Spleen (tissue), 11 donors: Measurements from ENCODE around the gene SLC35F3. TPM values are rescaled to one million over a fixed set of nuclear protein-coding genes. Genes with fewer than 3 reads are reported as not detected.

Experiments
- DNase-seq: peaks from one replicate; pipeline ENCODE4 v3.0.0-alpha.2; 2020
- H3K27ac ChIP-seq, 8 donors: fragments of 200-600 bp; sonication (generic) in 7 of 8; 1 replicate in 4 of 8; 2 replicates in 4 of 8; pipeline versions ENCODE4 v1.5.0 to v1.8.0; 2016 to 2021; ENCODE audit warnings: inconsistent platforms in 4 of 8, mild to moderate bottlenecking in 4 of 8, moderate library complexity in 1 of 8
- H3K27me3 ChIP-seq, 7 donors: fragments of 200-600 bp; sonication (generic) in 6 of 7; replicated peaks in 1 of 7; 1 replicate in 4 of 7; 2 replicates in 3 of 7; pipeline versions ENCODE4 v1.5.0 to v1.8.0; 2016 to 2021; ENCODE audit warnings: inconsistent platforms in 3 of 7, mild to moderate bottlenecking in 1 of 7
- H3K36me3 ChIP-seq, 6 donors: fragments of 200-600 bp; sonication (generic) in 5 of 6; 1 replicate in 4 of 6; 2 replicates in 2 of 6; pipeline versions ENCODE4 v1.5.0 to v1.8.0; 2016 to 2021; ENCODE audit warnings: inconsistent platforms in 2 of 6
- H3K4me1 ChIP-seq, 6 donors: fragments of 200-600 bp; sonication (generic) in 5 of 6; 1 replicate in 3 of 6; 2 replicates in 3 of 6; pipeline versions ENCODE4 v1.5.0 to v1.8.0; 2016 to 2021; ENCODE audit warnings: inconsistent platforms in 3 of 6
- H3K4me3 ChIP-seq, 8 donors: fragments of 200-600 bp; sonication (generic) in 7 of 8; 1 replicate in 4 of 8; 2 replicates in 4 of 8; pipeline versions ENCODE4 v1.5.0 to v1.8.0; 2016 to 2021; ENCODE audit warnings: inconsistent platforms in 4 of 8, mild to moderate bottlenecking in 4 of 8, moderate library complexity in 2 of 8
- H3K9me3 ChIP-seq, 8 donors: fragments of 200-600 bp; sonication (generic) in 7 of 8; 1 replicate in 4 of 8; 2 replicates in 4 of 8; pipeline versions ENCODE4 v1.5.0 to v1.8.0; 2016 to 2021; ENCODE audit warnings: inconsistent platforms in 4 of 8
- CTCF ChIP-seq, 11 experiments: fragments of 200-600 bp in 7 of 11; fragments of 450-650 bp in 4 of 11; sonication (generic) in 4 of 11; IDR thresholded peaks in 8 of 11; conservative IDR thresholded peaks in 3 of 11; 1 replicate in 7 of 11; 2 replicates in 4 of 11; pipeline versions ENCODE4 v1.4.0 to v1.8.0; 2016 to 2021; ENCODE audit warnings: antibody characterized with exemption in 11 of 11, inconsistent platforms in 4 of 11, mild to moderate bottlenecking in 1 of 11
- POLR2A ChIP-seq, 3 donors: fragments of 450-650 bp; IDR thresholded peaks; one replicate each; pipeline ENCODE4 v1.5.1; 2017; ENCODE audit warnings: antibody characterized with exemption in 3 of 3, mild to moderate bottlenecking in 1 of 3
- POLR2AphosphoS5 ChIP-seq, 3 donors: sonication (generic); formaldehyde crosslinking; IDR thresholded peaks; one replicate each; pipeline ENCODE4 v1.5.1; 2017; ENCODE audit warnings: antibody characterized with exemption in 3 of 3
- WGBS, 5 donors: extraction: QIAGEN DNeasy Blood & Tissue Kit in 3 of 5; methylation state at CpG; one replicate each; pipeline versions ENCODE4 v1.1.5 to v1.1.7; 2013 to 2018; 5-methylcytosine and 5-hydroxymethylcytosine counted together
- intact Hi-C: fragments of 100-400 bp; cut with DNase I; formaldehyde crosslinking; loops from one replicate; pipeline ENCODE4 v1.15.0; 2023; ENCODE audit warnings: low total_unique reads
- polyA plus RNA-seq, 3 donors: library from polyadenylated mRNA; stranded (reverse); fragments of 200-250 nt; gene quantifications; one replicate each; pipeline ENCODE4 v1.2.1, GENCODE V29; 2013
- total RNA-seq, 7 donors: library from RNA; depleted of rRNA in 3 of 7; stranded (reverse); fragments of >200 nt in 3 of 7; fragmentation: NEBNext Ultra II Directional in 4 of 7; extraction: Animal tissue kit (Norgen Biotek cat#: 25700) in 4 of 7; gene quantifications; one replicate each; pipeline versions ENCODE4 v1.1.0 to v1.2.1, GENCODE V29; 2016 to 2021
- donor health status: healthy with polysubstance abuse.
- donor health status: DM: no; HTN: no; CAD: no; lungs with moderate emphysema.
- donor health status: DM: no; HTN: no; CAD: no.
- donor health status: Bipolar disorder and iron deficiency.
- donor health status: healthy.
- donor health status: DM: no; HTN: no; CAD: no.
- donor health status: DM: yes; HTN: yes; CAD: no.

The SLC35F3 gene
- total and polyA plus RNA-seq, 10 donors = 0.03 to 0.44 (median 0.11) TPM; not detected in 5

- 44 to 74% (median 62%) methylated on average over 3 of the region's 3 CpGs for WGBS, 5 donors
- TF ChIP-seq POLR2A (IDR thresholded peaks at IDR 0.05) = no peak
- no peak for TF ChIP-seq POLR2AphosphoS5 (IDR thresholded peaks at IDR 0.05)
- no peak for TF ChIP-seq CTCF (IDR thresholded peaks at IDR 0.05 in 8 of 11, conservative IDR thresholded peaks at IDR 0.05 in 3 of 11)
- Histone ChIP-seq H3K9me3 (peaks cover 0 to 6% (median 0%) of the 10 kb centered on the region in 8 donors), H3K36me3 (no peaks in the 10 kb centered on the region), H3K4me3 (no peak overlapping the region), H3K4me1 (peaks cover 0 to 11% (median 2%) of the 10 kb centered on the region in 6 donors), H3K27me3 (peaks cover 0 to 39% (median 26%) of the 10 kb centered on the region in 7 donors), H3K27ac (no peak overlapping the region)
- DNase-seq = no peak
- intact Hi-C loops = no loop called here
Observed at GRCh38 chr1:233901495-233901894, 3.0 kb upstream of the SLC35F3 start.

DNA sequence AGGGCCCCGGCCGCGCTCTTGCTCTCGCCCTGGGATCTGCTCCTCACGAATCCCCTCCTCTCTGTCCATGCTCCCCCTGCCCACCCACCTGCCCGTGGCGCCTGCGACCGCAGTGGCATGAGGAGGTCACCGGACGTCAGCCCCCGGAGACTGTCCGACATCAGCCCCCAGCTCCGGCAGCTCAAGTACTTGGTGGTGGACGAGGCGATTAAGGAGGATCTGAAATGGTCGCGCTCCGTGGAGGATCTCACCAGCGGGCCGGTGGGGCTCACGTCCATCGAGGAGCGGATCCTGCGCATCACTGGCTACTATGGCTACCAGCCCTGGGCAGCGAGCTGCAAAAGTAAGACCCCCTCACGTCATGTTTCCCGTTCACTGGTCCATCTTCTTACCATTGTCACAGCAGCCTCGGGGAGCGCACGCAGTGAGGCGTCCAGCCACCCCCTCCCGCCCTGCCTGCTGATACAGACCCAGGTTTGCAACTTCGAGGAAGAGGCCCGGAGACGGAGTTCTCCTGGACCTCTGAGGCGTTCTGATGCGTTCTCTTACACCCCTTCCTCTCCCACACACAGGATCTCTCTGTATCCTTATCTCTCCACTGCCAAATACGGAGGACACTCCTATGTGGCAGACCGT lies 1.1 kb downstream of the SLC35F3 start:
- H3K27ac ChIP-seq = no peak overlapping the region
- H3K36me3 ChIP-seq = no peaks in the 10 kb centered on the region
- DNase-seq = no peak
- no peak overlapping the region for H3K4me3 ChIP-seq
- WGBS, 5 donors = 8 to 15% (median 9%) methylated on average over 23 to 40 of the region's 40 CpGs
- peaks cover 0 to 67% (median 32%) of the 10 kb centered on the region in 7 donors for H3K27me3 ChIP-seq
- peaks cover 0 to 11% (median 2%) of the 10 kb centered on the region in 6 donors for H3K4me1 ChIP-seq
- TF ChIP-seq POLR2AphosphoS5 (IDR thresholded peaks at IDR 0.05) (no peak), POLR2A (IDR thresholded peaks at IDR 0.05) (no peak), CTCF (IDR thresholded peaks at IDR 0.05 in 8 of 11, conservative IDR thresholded peaks at IDR 0.05 in 3 of 11) (no peak)
- no peaks in the 10 kb centered on the region for H3K9me3 ChIP-seq
- intact Hi-C loops = no loop called here

GRCh38 chr1:233907151-233907550 lies 2.7 kb downstream of the SLC35F3 start:
- Histone ChIP-seq H3K9me3 (no peaks in the 10 kb centered on the region), H3K27ac (no peak overlapping the region), H3K4me1 (peaks cover 0 to 11% (median 2%) of the 10 kb centered on the region in 6 donors), H3K36me3 (no peaks in the 10 kb centered on the region), H3K27me3 (peaks cover 0 to 73% (median 32%) of the 10 kb centered on the region in 7 donors), H3K4me3 (no peak overlapping the region)
- no peak for TF ChIP-seq CTCF (IDR thresholded peaks at IDR 0.05 in 8 of 11, conservative IDR thresholded peaks at IDR 0.05 in 3 of 11)
- no peak for TF ChIP-seq POLR2AphosphoS5 (IDR thresholded peaks at IDR 0.05)
- no peak for TF ChIP-seq POLR2A (IDR thresholded peaks at IDR 0.05)
- no peak for DNase-seq
- intact Hi-C loops = no loop called here

GRCh38 chr1:233908092-233908491 lies 3.6 kb downstream of the SLC35F3 start:
- H3K27ac ChIP-seq = no peak overlapping the region
- TF ChIP-seq CTCF (IDR thresholded peaks at IDR 0.05 in 8 of 11, conservative IDR thresholded peaks at IDR 0.05 in 3 of 11) (no peak), POLR2AphosphoS5 (IDR thresholded peaks at IDR 0.05) (no peak), POLR2A (IDR thresholded peaks at IDR 0.05) (no peak)
- H3K9me3 ChIP-seq = no peaks in the 10 kb centered on the region
- H3K4me3 ChIP-seq = no peak overlapping the region
- DNase-seq = no peak
- H3K36me3 ChIP-seq = no peaks in the 10 kb centered on the region
- H3K27me3 ChIP-seq = peaks cover 0 to 75% (median 32%) of the 10 kb centered on the region in 7 donors
- intact Hi-C loops = no loop called here
- peaks cover 0 to 11% (median 2%) of the 10 kb centered on the region in 6 donors for H3K4me1 ChIP-seq
